GM21447 (cell line): Measurements from ENCODE around the gene MRPS11.
"Not testable (repeated sequence)": the region's sequence is repeated elsewhere in the genome, so short reads cannot be mapped to it uniquely, and the experiment has no call there.

Experiments
- ATAC-seq: cut with Tn5 transposase; IDR thresholded peaks from one replicate; pipeline ENCODE4 v1.9.1; 2021; ENCODE audit not compliant: unreplicated experiment

Gene MRPS11

GRCh38 chr15:88454867-88455810 lies 12.4 kb upstream of the MRPS11 start:
- peak; percentile 90 for ATAC-seq

DNA sequence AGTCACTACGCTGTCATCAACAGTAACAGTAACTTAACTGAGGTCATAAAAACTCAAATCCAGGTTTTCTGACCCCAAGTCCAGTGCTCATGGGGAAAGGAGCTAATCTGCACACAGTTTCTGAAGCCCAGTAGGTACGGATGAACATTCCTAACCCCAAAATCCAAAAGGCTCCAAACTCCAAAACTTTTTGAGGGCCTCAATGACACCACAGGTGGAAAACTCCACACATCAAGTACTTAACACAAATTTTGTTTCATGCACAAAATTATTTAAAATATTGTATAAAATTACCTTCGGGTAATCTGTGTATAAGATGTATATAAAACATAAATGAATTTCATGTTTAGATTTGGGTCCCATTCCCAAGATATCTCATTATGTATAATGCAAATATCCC lies 10.8 kb upstream of the MRPS11 start:
- no peak for ATAC-seq

GRCh38 chr15:88463870-88464532 lies 3.5 kb upstream of the MRPS11 start:
- ATAC-seq = no peak

GRCh38 chr15:88465633-88466224 lies 1.8 kb upstream of the MRPS11 start:
- no peak for ATAC-seq

GRCh38 chr15:88467935-88468528 lies 524 bp downstream of the MRPS11 start:
- no peak for ATAC-seq

- ATAC-seq = not testable (repeated sequence)
Observed at GRCh38 chr15:88468721-88469120, 1.2 kb downstream of the MRPS11 start.

- ATAC-seq = no peak
Observed at GRCh38 chr15:88469321-88469720, 1.8 kb downstream of the MRPS11 start.

DNA sequence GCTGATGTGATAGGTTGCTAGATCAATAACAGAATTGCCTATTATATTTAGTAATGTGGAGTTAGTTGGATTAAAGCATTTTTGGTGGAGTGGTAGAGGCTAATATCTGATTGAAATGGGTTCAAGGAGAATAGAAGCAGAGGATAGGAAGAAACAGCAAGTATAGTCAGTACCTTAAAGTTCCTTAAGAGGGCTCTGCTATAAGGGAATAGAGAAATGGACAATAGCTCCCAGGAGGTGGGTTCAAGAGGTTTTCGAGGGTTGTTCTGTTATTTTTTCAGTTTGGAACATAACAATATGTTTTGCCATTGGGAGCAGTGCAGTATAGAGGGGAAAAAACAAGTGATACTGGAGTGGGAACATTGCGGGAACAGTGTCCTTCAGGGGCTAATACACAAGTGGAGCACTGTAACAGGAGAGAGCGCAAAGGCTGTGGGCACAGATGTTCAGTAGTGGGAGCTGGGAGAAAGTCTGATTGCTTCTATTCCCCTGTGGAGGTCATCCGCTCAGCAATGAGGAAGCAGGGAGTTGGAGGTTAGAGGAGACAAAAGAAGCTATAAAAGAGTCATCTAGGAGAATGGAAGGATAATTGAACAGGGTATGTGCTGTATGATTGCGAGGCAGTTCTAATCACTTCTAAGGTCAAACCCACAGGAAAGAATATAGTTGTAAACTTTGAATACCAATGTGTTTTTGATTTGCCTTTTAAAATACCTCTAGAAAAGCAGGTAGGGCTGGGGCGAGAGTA lies 3.3 kb downstream of the MRPS11 start:
- ATAC-seq = no peak

DNA sequence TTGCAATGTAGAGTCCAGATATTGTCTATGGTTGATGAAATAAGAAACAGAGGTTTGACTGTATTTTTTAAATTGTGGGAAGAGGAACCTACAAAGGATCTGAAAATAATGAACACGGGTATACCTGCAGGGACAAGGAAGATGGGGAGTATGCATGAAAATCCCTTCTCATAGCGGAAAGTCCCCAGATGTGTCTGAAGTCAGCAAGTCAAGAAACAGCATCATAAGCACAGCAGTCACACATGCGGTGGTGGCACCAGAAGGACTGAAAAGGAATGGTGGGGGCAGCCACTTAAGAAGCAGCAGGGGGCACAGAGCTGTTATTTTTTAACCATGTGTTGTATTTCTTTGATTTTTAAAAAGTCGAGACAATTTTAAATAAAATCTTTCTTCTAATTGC lies 4.7 kb downstream of the MRPS11 start:
- no peak for ATAC-seq

DNA sequence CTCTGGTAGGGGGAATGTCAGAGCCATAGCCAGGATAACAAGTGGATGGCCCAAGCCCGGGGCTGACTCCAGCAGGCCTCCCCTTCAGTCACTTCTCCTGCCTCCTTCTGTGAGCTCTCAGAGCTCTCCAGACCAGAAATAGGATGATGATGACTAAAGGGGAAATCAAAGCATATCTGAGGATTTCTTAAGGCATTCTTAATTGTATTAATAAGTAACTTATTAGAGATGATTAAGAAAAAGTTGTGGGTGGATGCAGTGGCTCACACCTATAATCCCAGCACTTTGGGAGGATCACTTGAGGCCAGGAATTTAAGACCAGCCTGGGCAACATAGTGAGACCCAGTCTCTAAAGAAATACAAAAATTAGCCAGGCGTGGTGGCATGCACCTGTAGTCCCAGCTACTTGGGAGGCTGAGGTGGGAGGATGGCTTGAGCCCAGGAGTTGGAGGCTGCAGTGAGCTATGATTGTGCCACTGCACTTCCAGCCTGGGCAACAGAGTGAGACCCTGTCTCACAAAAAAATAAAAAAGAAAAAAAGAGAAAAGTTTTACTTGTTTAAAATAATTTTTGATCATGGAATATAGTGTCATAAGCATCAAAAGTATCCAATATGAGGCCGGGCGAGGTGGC lies 6.3 kb downstream of the MRPS11 start:
- ATAC-seq = not testable (repeated sequence)

- ATAC-seq = no peak
Observed at GRCh38 chr15:88476635-88477060, 9.1 kb downstream of the MRPS11 start.

DNA sequence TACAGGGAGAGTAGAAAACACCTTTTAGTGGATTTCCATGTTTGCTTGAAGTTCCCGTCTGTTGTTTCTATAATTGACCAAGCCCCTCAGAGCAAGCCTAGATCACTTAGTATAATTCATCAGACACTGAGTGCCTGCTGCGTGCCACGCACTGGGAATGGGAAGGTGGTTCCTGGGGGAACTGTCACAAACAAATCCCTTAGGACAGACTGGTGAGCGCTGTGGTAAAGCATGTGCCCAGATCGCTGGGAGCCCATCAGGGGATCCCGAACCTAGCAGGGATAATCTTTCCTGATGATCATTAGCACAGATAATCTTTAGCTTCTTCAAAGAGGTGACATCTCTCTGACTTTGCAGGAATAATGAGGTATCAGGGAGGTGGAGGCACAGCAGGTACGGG lies 9.6 kb downstream of the MRPS11 start:
- ATAC-seq = no peak

DNA sequence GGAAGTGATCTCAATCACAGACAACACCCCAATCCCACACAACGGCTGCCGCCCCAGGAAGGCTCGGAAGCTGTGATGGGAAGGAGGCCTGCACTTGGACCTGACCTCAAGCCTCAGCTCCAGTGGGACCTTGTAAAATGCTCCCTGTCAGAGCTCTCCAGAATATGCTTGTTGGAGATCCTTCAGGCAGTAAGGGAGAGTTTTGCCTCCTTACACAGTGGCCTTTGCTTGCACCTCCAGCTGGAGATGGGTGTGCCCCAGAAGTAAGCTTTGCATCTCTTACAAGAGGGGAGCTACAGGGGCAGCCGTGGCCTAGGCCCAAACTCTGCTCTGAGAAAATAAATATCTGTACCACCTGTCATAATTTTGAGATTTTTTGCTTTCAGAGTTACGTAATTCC lies 10.4 kb downstream of the MRPS11 start:
- ATAC-seq = no peak

DNA sequence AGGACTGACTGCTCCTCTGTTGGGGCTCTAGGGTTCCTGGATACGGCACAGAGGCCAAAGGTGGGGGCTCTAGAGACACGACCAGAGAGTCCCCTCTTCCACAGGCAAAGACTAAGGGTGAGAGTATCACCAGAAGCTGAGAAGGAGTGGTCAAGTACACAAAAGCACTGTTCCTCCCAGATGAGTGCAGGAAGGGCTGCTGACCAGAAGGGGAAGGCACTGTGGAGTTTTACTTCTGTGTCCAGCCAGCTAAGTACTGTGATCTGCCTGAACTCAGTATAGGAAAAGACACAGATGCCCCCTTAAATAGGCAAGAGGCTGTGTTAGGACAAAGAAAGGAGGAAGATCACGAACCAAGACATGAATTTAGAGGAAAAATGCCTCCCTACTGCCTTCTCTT lies 11.7 kb downstream of the MRPS11 start:
- ATAC-seq = no peak

- ATAC-seq = no peak
Observed at GRCh38 chr15:88480981-88481380, 13.5 kb downstream of the MRPS11 start.

DNA sequence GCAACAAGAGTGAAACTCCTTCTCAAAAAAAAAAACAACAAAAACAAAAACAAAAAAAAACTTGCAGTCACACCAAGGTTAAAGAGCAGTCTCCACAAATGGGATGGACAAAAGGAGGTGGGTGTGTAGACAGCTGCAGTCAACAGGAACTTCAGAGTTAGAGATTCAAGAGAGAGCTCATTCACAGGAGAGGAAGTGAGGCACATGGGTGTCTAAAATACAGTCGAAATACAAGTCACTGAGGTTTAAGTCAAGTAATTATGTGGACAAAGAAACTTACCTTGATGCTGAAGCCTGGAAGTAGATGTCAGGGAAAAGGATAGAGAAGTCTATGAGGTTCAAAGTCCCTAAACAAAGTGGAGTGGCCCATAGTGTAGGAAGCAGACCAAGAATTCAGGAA lies 14.8 kb downstream of the MRPS11 start:
- ATAC-seq = no peak

GRCh38 chr15:88484682-88485331 lies 17.3 kb downstream of the MRPS11 start:
- no peak for ATAC-seq

- no peak for ATAC-seq
Observed at GRCh38 chr15:88487178-88487795, 19.8 kb downstream of the MRPS11 start.

DNA sequence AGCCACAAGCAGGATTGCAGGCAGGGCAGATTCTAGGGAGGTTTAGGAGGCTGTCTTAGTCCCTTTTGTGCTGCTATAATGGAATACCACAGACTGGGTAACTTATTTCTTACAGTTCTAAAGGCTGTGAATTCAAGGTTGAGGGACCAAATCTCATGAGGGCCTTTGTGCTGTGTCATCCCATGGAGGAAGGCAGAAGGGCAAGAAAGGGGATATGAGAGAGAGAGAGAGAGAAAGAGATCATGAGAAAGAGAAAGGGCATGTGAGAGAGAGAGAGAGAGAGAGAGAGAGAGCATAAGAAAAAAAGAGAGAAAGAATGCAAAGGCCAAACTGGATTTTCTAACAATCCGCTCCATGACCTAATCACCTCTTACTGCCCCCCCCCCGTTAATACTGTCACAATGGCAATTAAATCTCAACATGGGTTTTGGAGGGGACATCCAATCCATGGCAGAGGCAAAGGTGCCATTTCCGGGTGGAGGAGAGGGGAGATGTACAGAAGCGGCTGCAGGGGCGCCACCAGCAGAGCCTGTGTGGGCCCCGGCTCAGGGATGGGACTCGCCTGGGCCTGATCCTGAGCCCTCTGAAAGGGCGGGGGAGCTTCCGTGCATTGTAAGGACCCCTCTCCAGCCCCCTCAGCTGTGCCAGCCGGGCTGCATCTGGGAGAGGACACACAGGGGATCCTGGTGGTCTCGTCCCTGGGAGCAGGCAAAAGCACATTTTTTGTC lies 20.5 kb downstream of the MRPS11 start:
- no peak for ATAC-seq
